H1 (cell line): Measurements from ENCODE around the gene MICU1. TPM values are rescaled to one million over a fixed set of nuclear protein-coding genes. Genes with fewer than 3 reads are reported as not detected.

Source experiments
- EP300 ChIP-seq, 2 experiments: IDR thresholded peaks; 1 replicate in 1 of 2; 2 replicates in 1 of 2; pipeline ENCODE4 v1.6.1; 2011 to 2012; ENCODE audit warnings: low read depth in 2 of 2, low read length in 2 of 2, mild to moderate bottlenecking in 2 of 2, borderline replicate concordance in 1 of 2, inconsistent platforms in 1 of 2, moderate library complexity in 1 of 2
- MAFK ChIP-seq: IDR thresholded peaks from 2 replicates; pipeline ENCODE4 v1.6.1; 2012; ENCODE audit warnings: low read depth, mild to moderate bottlenecking, improper control_type of control experiment, low read length
- NRF1 ChIP-seq: IDR thresholded peaks from 2 replicates; pipeline ENCODE4 v1.6.1; 2011; ENCODE audit warnings: mild to moderate bottlenecking, low read depth, low read length, improper control_type of control experiment
- SIRT6 ChIP-seq: IDR thresholded peaks from one replicate; pipeline ENCODE4 v1.7.1; 2012; ENCODE audit warnings: low read length, inconsistent platforms
- SP1 ChIP-seq: IDR thresholded peaks from 2 replicates; pipeline ENCODE4 v1.6.1; 2011; ENCODE audit warnings: low read depth, low read length
- polyA plus RNA-seq, 7 experiments: library from polyadenylated mRNA; depleted of rRNA in 3 of 7; stranded (reverse) in 5 of 7; unstranded in 2 of 7; fragments of >200 nt in 5 of 7; fragments of 200-250 nt in 2 of 7; gene quantifications; 1 replicate in 5 of 7; 2 replicates in 1 of 7; 4 replicates in 1 of 7; pipeline versions ENCODE4 v1.2.1 to v1.2.3, GENCODE V29; 2011 to 2013; ENCODE audit warnings: missing spikeins in 2 of 7, mixed read lengths in 2 of 7
- total RNA-seq: library from RNA; stranded (reverse); fragmentation: NEBNext Ultra II Directional; extraction: Animal tissue kit (Norgen Biotek cat#: 25700); gene quantifications from 2 replicates; pipeline ENCODE4 v1.2.1, GENCODE V29; 2021
- TF ChIP-seq, protein P1 (sequence below): IDR thresholded peaks from 2 replicates; pipeline ENCODE4 v1.6.1; 2012; ENCODE audit warnings: low read length, inconsistent platforms

Gene MICU1
- total and polyA plus RNA-seq, 2 of the 8 experiments (the other 6 are each of a cell fraction or from before 2014, with no cell fraction given): 18.0 to 36.7 TPM

- TF ChIP-seq, protein P1, sequence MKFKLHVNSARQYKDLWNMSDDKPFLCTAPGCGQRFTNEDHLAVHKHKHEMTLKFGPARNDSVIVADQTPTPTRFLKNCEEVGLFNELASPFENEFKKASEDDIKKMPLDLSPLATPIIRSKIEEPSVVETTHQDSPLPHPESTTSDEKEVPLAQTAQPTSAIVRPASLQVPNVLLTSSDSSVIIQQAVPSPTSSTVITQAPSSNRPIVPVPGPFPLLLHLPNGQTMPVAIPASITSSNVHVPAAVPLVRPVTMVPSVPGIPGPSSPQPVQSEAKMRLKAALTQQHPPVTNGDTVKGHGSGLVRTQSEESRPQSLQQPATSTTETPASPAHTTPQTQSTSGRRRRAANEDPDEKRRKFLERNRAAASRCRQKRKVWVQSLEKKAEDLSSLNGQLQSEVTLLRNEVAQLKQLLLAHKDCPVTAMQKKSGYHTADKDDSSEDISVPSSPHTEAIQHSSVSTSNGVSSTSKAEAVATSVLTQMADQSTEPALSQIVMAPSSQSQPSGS: no peak
- TF ChIP-seq EP300 (IDR thresholded peaks at IDR 0.05; ENCODE audit: borderline replicate concordance in 1 of 2, low read depth in 2 of 2, low read length in 2 of 2) (no peak), SP1 (no peak), SIRT6 (no peak), MAFK (no peak), NRF1 (no peak)
Measured at GRCh38 chr10:72407927-72408600, 217.8 kb downstream of the MICU1 start (continued).
